Measurements from ENCODE around the gene EML4. TPM values are rescaled to one million over a fixed set of nuclear protein-coding genes. Genes with fewer than 3 reads are reported as not detected.

The EML4 gene
- total RNA-seq, 1 donor from 2014 or later: 32.9 TPM

Other genes starting within 250 kb of the EML4 start
- 89.2 TPM for gene PKDCC, start 121.3 kb upstream of the EML4 start, total RNA-seq
- gene COX7A2L, start 191.9 kb downstream of the EML4 start, total RNA-seq: 180 TPM